ENCODE results near the gene ADARB1. TPM values are rescaled to one million over a fixed set of nuclear protein-coding genes. Genes with fewer than 3 reads are reported as not detected.

Gene ADARB1
- total and polyA plus RNA-seq, 9 donors = 17.3 to 32.1 (median 25.2) TPM

- peak; percentile 33 for DNase-seq
- H3K4me1 ChIP-seq (ENCODE audit: control insufficient read depth, insufficient read depth, low read length) = peaks cover 45% of the 10 kb centered on the region
- no peaks in the 10 kb centered on the region for H3K9me3 ChIP-seq (replicated peaks; ENCODE audit: control insufficient read depth, low read depth, low read length)
- under 1% methylated on average over 93 of the region's 98 CpGs for WGBS (ENCODE audit: insufficient coverage)
- H3K36me3 ChIP-seq (ENCODE audit: control insufficient read depth, insufficient read depth, low read length) = peaks cover 6% of the 10 kb centered on the region
- H3K27me3 ChIP-seq (ENCODE audit: control insufficient read depth, insufficient read depth, low read length) = peaks cover 6% of the 10 kb centered on the region
- peak overlapping the region; percentile 72 for H3K4me3 ChIP-seq (ENCODE audit: low read length)
- peak overlapping the region; percentile 29 for H3K27ac ChIP-seq (ENCODE audit: low read length)
Observed at GRCh38 chr21:45074818-45075595, 627 bp downstream of the ADARB1 start.

- 9% methylated on average over 8 of the region's 18 CpGs for WGBS (ENCODE audit: insufficient coverage)
- Histone ChIP-seq H3K36me3 (ENCODE audit: control insufficient read depth, insufficient read depth, low read length) (peaks cover 6% of the 10 kb centered on the region), H3K27me3 (ENCODE audit: control insufficient read depth, insufficient read depth, low read length) (peaks cover 6% of the 10 kb centered on the region), H3K4me3 (ENCODE audit: low read length) (peak overlapping the region; percentile 72), H3K9me3 (replicated peaks; ENCODE audit: control insufficient read depth, low read depth, low read length) (no peaks in the 10 kb centered on the region), H3K4me1 (ENCODE audit: control insufficient read depth, insufficient read depth, low read length) (peaks cover 41% of the 10 kb centered on the region), H3K27ac (ENCODE audit: low read length) (peak overlapping the region; percentile 38)
- DNase-seq = no peak
Observed at GRCh38 chr21:45075596-45076244, 1.3 kb downstream of the ADARB1 start.

GRCh38 chr21:45076245-45076711 is 1.9 kb downstream of the ADARB1 start:
- H3K4me3 ChIP-seq (ENCODE audit: low read length) = peak overlapping the region; percentile 72
- H3K4me1 ChIP-seq (ENCODE audit: control insufficient read depth, insufficient read depth, low read length) = peaks cover 35% of the 10 kb centered on the region
- WGBS (ENCODE audit: insufficient coverage) = 14% methylated on average over 1 of the region's 8 CpGs
- peak overlapping the region; percentile 38 for H3K27ac ChIP-seq (ENCODE audit: low read length)
- H3K36me3 ChIP-seq (ENCODE audit: control insufficient read depth, insufficient read depth, low read length) = peaks cover 8% of the 10 kb centered on the region
- DNase-seq = peak; percentile 59
- no peaks in the 10 kb centered on the region for H3K9me3 ChIP-seq (replicated peaks; ENCODE audit: control insufficient read depth, low read depth, low read length)
- H3K27me3 ChIP-seq (ENCODE audit: control insufficient read depth, insufficient read depth, low read length) = peaks cover 6% of the 10 kb centered on the region

- 93% methylated on average over 4 of the region's 5 CpGs for WGBS (ENCODE audit: insufficient coverage)
- Histone ChIP-seq H3K4me3 (ENCODE audit: low read length) (no peak overlapping the region), H3K9me3 (replicated peaks; ENCODE audit: control insufficient read depth, low read depth, low read length) (no peaks in the 10 kb centered on the region), H3K27ac (ENCODE audit: low read length) (no peak overlapping the region), H3K36me3 (ENCODE audit: control insufficient read depth, insufficient read depth, low read length) (peaks cover 8% of the 10 kb centered on the region), H3K4me1 (ENCODE audit: control insufficient read depth, insufficient read depth, low read length) (peaks cover 18% of the 10 kb centered on the region), H3K27me3 (ENCODE audit: control insufficient read depth, insufficient read depth, low read length) (peaks cover 6% of the 10 kb centered on the region)
- no peak for DNase-seq
Observed at GRCh38 chr21:45078371-45078770, 4.0 kb downstream of the ADARB1 start.

GRCh38 chr21:45078877-45079281 is 4.5 kb downstream of the ADARB1 start:
- peaks cover 6% of the 10 kb centered on the region for H3K27me3 ChIP-seq (ENCODE audit: control insufficient read depth, insufficient read depth, low read length)
- no CpG with 5 or more reads among the region's 2 CpGs for WGBS (ENCODE audit: insufficient coverage)
- no peak overlapping the region for H3K27ac ChIP-seq (ENCODE audit: low read length)
- H3K9me3 ChIP-seq (replicated peaks; ENCODE audit: control insufficient read depth, low read depth, low read length) = no peaks in the 10 kb centered on the region
- no peak overlapping the region for H3K4me3 ChIP-seq (ENCODE audit: low read length)
- no peak for DNase-seq
- peaks cover 11% of the 10 kb centered on the region for H3K36me3 ChIP-seq (ENCODE audit: control insufficient read depth, insufficient read depth, low read length)
- peaks cover 17% of the 10 kb centered on the region for H3K4me1 ChIP-seq (ENCODE audit: control insufficient read depth, insufficient read depth, low read length)

DNA sequence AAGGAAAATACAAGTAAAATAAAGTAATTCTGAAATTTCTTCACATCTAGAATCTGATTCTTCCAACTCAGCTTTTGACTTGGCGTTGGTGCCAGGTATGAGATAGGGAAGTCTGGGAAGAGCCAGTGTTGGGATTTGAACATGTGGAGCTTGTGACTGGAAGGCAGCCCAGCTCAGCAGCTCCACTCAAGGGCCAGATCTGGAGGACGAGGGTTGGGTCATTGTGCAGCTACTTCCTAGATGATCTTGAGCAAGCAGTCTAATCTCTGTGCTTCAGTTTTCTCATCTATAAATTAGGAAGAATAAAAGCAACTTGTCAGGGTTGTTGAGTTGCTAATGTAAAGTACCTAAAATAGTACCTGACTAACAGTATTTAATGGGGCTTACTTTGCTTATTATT is 5.0 kb downstream of the ADARB1 start:
- no peaks in the 10 kb centered on the region for H3K9me3 ChIP-seq (replicated peaks; ENCODE audit: control insufficient read depth, low read depth, low read length)
- peaks cover 6% of the 10 kb centered on the region for H3K27me3 ChIP-seq (ENCODE audit: control insufficient read depth, insufficient read depth, low read length)
- peaks cover 17% of the 10 kb centered on the region for H3K4me1 ChIP-seq (ENCODE audit: control insufficient read depth, insufficient read depth, low read length)
- no peak for DNase-seq
- H3K27ac ChIP-seq (ENCODE audit: low read length) = no peak overlapping the region
- H3K36me3 ChIP-seq (ENCODE audit: control insufficient read depth, insufficient read depth, low read length) = peaks cover 13% of the 10 kb centered on the region
- WGBS (ENCODE audit: insufficient coverage) = no CpG with 5 or more reads among the region's 2 CpGs
- no peak overlapping the region for H3K4me3 ChIP-seq (ENCODE audit: low read length)

- peaks cover 13% of the 10 kb centered on the region for H3K36me3 ChIP-seq (ENCODE audit: control insufficient read depth, insufficient read depth, low read length)
- 74% methylated on average over 3 of the region's 5 CpGs for WGBS (ENCODE audit: insufficient coverage)
- peaks cover 19% of the 10 kb centered on the region for H3K4me1 ChIP-seq (ENCODE audit: control insufficient read depth, insufficient read depth, low read length)
- no peaks in the 10 kb centered on the region for H3K9me3 ChIP-seq (replicated peaks; ENCODE audit: control insufficient read depth, low read depth, low read length)
- peaks cover 3% of the 10 kb centered on the region for H3K27me3 ChIP-seq (ENCODE audit: control insufficient read depth, insufficient read depth, low read length)
- DNase-seq = no peak
- H3K4me3 ChIP-seq (ENCODE audit: low read length) = no peak overlapping the region
- H3K27ac ChIP-seq (ENCODE audit: low read length) = no peak overlapping the region
Observed at GRCh38 chr21:45080232-45080631, 5.9 kb downstream of the ADARB1 start.

DNA sequence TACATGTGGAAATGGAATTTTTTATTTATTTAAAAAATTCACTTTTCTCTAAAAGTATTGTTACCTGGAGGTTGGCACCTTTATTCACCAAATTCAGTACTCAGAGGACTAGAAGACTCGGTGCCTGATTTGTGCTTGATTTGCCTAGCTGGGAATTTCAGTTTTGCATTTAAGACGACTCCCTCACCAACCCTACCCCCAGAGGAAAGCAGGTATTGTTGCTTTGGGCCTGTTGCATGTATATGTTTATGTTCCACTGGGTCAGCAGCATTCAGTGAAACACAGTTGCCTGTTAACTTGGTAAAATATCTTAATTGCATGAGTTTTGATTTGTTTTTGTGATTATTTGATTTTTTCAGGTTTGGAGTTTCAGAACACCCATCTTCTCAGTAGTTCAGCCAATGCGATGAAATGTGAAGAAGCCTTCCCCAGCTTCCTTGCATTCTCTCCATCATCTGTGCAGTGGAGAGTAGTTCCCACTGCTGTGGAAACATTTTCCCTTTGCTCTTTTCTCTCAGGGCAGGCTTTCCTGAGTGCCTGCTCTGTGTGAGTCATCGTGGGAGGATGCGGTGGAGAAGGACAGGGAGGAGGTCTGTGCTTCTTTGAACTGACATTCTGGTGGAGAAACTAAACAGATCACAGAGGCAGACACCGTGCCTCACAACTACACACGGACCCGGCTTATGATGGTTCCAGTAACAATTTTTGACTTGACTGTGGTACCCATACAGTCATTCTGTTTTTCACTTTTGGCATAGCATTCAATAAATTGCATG is 6.4 kb downstream of the ADARB1 start:
- H3K36me3 ChIP-seq (ENCODE audit: control insufficient read depth, insufficient read depth, low read length) = peaks cover 13% of the 10 kb centered on the region
- peaks cover 15% of the 10 kb centered on the region for H3K4me1 ChIP-seq (ENCODE audit: control insufficient read depth, insufficient read depth, low read length)
- WGBS (ENCODE audit: insufficient coverage) = 37% methylated on average over 2 of the region's 8 CpGs
- DNase-seq = no peak
- no peak overlapping the region for H3K27ac ChIP-seq (ENCODE audit: low read length)
- no peaks in the 10 kb centered on the region for H3K27me3 ChIP-seq (ENCODE audit: control insufficient read depth, insufficient read depth, low read length)
- no peak overlapping the region for H3K4me3 ChIP-seq (ENCODE audit: low read length)
- H3K9me3 ChIP-seq (replicated peaks; ENCODE audit: control insufficient read depth, low read depth, low read length) = no peaks in the 10 kb centered on the region

DNA sequence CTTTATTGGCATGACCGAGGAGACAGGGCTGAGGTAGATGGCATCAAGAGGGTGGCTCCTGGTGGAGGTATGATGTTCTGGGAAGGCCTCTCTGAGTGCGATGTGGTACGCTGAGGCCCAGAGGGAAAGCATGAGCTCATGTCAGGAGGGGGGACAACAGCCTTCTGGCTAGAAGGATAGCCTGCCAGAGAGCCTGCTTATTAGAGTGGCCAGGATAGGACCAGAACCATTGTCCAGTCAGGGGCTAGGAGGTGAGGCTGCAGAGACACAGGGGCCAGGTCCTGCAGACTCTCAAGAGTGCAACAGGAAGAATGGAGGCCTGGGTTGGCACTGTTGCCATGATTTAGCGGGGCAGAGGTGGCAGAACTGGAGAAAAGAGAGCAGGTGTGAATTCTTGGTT is 7.3 kb downstream of the ADARB1 start:
- peaks cover 8% of the 10 kb centered on the region for H3K4me1 ChIP-seq (ENCODE audit: control insufficient read depth, insufficient read depth, low read length)
- no peaks in the 10 kb centered on the region for H3K9me3 ChIP-seq (replicated peaks; ENCODE audit: control insufficient read depth, low read depth, low read length)
- no peak overlapping the region for H3K4me3 ChIP-seq (ENCODE audit: low read length)
- WGBS (ENCODE audit: insufficient coverage) = 94% methylated on average over 4 of the region's 4 CpGs
- no peaks in the 10 kb centered on the region for H3K27me3 ChIP-seq (ENCODE audit: control insufficient read depth, insufficient read depth, low read length)
- peaks cover 13% of the 10 kb centered on the region for H3K36me3 ChIP-seq (ENCODE audit: control insufficient read depth, insufficient read depth, low read length)
- H3K27ac ChIP-seq (ENCODE audit: low read length) = no peak overlapping the region
- no peak for DNase-seq

- 75% methylated on average over 4 of the region's 4 CpGs for WGBS (ENCODE audit: insufficient coverage)
- H3K4me1 ChIP-seq (ENCODE audit: control insufficient read depth, insufficient read depth, low read length) = peaks cover 7% of the 10 kb centered on the region
- no peaks in the 10 kb centered on the region for H3K27me3 ChIP-seq (ENCODE audit: control insufficient read depth, insufficient read depth, low read length)
- H3K27ac ChIP-seq (ENCODE audit: low read length) = peak overlapping the region; percentile 74
- H3K9me3 ChIP-seq (replicated peaks; ENCODE audit: control insufficient read depth, low read depth, low read length) = no peaks in the 10 kb centered on the region
- no peak overlapping the region for H3K4me3 ChIP-seq (ENCODE audit: low read length)
- peak; percentile 42 for DNase-seq
- H3K36me3 ChIP-seq (ENCODE audit: control insufficient read depth, insufficient read depth, low read length) = peaks cover 13% of the 10 kb centered on the region
Observed at GRCh38 chr21:45082736-45083135, 8.4 kb downstream of the ADARB1 start.

Data from muscle of leg (tissue), 11 donors.